ENCODE results near the gene HOXA2.

HOXA2 gene

DNA sequence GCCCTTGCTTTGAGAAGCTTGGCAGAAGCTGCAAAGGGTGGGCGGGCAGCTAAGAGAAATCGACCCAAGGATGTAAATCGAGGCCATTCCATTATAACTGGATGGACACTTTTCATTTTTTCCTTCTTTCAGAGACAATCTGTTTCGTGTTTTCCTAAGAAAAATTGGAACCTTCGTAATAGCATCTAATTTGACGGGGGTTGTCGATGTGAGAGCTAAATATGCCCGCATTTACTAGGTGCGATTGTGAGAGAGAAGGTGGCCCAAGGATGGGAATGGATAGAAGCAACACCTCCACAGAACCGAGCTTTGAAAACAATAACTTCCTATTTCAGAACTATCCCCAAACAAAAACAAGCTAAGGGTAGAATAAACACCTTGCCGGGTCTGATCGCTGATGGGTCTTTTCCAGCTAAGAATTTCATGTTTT lies 28.9 kb upstream of the HOXA2 start:
- DNase-seq (ENCODE audit: low read depth, low spot score): no peak
- CTCF ChIA-PET: interaction anchor here (0.8 to 3.4 kb wide), 13 partner anchors 10 to 1239 kb away, joined by 3 to 32 read pairs (median 5); partner anchors contain the start of genes HOXA3 and HOXA5
- TF ChIP-seq, protein P1, sequence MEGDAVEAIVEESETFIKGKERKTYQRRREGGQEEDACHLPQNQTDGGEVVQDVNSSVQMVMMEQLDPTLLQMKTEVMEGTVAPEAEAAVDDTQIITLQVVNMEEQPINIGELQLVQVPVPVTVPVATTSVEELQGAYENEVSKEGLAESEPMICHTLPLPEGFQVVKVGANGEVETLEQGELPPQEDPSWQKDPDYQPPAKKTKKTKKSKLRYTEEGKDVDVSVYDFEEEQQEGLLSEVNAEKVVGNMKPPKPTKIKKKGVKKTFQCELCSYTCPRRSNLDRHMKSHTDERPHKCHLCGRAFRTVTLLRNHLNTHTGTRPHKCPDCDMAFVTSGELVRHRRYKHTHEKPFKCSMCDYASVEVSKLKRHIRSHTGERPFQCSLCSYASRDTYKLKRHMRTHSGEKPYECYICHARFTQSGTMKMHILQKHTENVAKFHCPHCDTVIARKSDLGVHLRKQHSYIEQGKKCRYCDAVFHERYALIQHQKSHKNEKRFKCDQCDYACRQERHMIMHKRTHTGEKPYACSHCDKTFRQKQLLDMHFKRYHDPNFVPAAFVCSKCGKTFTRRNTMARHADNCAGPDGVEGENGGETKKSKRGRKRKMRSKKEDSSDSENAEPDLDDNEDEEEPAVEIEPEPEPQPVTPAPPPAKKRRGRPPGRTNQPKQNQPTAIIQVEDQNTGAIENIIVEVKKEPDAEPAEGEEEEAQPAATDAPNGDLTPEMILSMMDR (IDR thresholded peaks at IDR 0.05; ENCODE audit: insufficient read depth, low read length, missing control alignments): no peak
- POLR2A ChIA-PET: interaction anchor here (1.3 to 1.6 kb wide), 2 partner anchors 20 to 35 kb away, joined by 5 to 6 read pairs; no protein-coding TSS in a partner anchor
- peak overlapping the region; percentile 68 for H3K4me3 ChIP-seq (ENCODE audit: low read depth, low read length)

DNA sequence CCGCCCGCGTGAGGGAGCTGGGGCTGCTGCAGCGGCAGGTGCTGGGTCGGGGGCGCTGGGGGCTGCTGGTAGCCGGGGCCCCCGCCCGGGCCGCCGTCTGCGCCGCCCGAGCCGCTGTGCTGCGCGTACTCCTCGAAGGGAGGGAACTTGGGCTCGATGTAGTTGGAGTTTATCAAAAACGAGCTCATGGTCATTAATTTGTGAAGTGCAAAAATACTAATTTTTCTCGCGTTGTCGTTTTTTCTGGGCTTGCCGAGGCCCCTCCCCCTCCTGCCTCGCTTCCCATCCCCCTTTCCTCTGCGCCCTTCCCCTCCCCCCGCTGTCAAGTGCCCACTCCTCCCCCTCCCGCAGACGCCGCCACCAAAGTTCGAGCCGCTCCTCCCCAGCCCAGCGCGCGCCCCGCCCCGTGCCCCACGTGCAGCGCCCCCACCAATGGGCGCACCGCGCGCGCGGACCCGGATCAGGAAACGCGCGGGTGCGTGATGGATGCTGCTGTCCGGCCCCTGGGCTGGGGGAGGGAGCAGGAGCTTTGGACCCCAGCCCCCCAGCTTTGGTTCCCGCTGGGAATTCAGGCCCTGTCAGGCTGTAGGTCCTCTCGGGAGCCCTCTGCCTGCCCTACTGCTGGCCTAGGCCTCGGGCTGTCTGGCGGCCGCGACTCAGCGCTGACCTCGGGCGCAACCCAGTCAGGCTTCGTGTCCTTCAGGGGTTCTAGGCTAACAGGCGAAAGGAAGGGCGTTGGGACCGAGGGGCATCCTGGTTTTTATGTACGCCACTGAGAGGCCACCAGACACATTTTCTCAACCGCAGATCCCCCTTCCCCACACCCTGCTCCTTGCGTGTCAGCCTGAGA lies 28.3 kb upstream of the HOXA2 start, which contains the start of gene HOXA4:
TSS of gene HOXA4 (minus strand) at position 218 of the 850 bp plus-strand sequence. CDS start at position 194, 24 bp downstream.
- TF ChIP-seq, protein P1 (IDR thresholded peaks at IDR 0.05; ENCODE audit: insufficient read depth, low read length, missing control alignments): no peak
- ChIA-PET CTCF (interaction anchor here (0.8 to 3.4 kb wide), 14 partner anchors 9 to 1238 kb away, joined by 3 to 32 read pairs (median 4); partner anchors contain the start of gene HOXA5), POLR2A (interaction anchor here (1.3 to 1.6 kb wide), 2 partner anchors 20 to 34 kb away, joined by 5 to 6 read pairs; no protein-coding TSS in a partner anchor)
- no peak for DNase-seq (ENCODE audit: low read depth, low spot score)
- H3K4me3 ChIP-seq (ENCODE audit: low read depth, low read length): peak within 1 kb of the TSS; percentile 68

DNA sequence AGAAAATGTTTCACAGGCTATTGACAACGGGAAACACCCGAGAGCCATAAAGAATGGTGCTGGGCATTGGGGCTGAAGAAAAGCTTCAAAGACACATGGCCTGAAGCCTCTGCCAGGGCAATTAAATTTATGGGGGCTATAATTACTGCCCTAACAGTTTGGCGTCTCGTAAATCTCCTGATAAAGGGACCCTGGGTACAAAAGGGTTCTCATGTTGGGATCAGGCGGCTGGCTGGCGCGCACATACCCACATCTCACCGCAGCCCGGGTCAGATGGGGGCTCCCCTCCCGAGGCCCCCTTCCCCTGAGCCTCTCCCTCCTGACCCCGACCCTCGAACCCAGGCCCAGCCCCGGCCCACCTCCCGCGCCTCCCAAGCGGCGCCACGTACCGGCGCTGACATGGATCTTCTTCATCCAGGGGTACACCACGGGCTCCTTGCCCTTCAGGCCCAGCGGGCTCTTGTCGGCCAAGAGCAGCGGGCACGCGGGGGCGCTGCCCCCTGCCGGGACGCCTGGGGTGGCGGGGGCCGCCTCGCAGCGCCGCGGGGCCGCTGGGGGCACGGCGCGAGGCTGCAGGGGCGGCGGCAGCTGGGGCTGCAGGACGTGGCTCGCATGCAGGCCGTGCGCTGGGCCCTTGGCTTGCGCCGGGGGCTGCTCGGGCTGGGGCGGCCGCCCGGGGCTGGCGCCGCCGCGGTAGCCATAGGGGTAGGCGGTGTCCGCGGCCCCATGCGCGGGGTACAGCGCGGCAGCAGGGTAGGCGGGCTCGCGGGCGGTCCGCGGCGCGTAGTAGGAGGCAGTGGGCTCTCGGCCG lies 27.5 kb upstream of the HOXA2 start:
- no peak for DNase-seq (ENCODE audit: low read depth, low spot score)
- TF ChIP-seq, protein P1 (IDR thresholded peaks at IDR 0.05; ENCODE audit: insufficient read depth, low read length, missing control alignments): no peak
- ChIA-PET POLR2A (interaction anchor here (1.3 to 1.6 kb wide), 2 partner anchors 21 to 33 kb away, joined by 5 to 6 read pairs; no protein-coding TSS in a partner anchor), CTCF (interaction anchor here (0.9 to 3.4 kb wide), 8 partner anchors 11 to 463 kb away, joined by 3 to 32 read pairs (median 6); partner anchors contain the start of gene HOXA5)
- H3K4me3 ChIP-seq (ENCODE audit: low read depth, low read length): peak overlapping the region; percentile 68

DNA sequence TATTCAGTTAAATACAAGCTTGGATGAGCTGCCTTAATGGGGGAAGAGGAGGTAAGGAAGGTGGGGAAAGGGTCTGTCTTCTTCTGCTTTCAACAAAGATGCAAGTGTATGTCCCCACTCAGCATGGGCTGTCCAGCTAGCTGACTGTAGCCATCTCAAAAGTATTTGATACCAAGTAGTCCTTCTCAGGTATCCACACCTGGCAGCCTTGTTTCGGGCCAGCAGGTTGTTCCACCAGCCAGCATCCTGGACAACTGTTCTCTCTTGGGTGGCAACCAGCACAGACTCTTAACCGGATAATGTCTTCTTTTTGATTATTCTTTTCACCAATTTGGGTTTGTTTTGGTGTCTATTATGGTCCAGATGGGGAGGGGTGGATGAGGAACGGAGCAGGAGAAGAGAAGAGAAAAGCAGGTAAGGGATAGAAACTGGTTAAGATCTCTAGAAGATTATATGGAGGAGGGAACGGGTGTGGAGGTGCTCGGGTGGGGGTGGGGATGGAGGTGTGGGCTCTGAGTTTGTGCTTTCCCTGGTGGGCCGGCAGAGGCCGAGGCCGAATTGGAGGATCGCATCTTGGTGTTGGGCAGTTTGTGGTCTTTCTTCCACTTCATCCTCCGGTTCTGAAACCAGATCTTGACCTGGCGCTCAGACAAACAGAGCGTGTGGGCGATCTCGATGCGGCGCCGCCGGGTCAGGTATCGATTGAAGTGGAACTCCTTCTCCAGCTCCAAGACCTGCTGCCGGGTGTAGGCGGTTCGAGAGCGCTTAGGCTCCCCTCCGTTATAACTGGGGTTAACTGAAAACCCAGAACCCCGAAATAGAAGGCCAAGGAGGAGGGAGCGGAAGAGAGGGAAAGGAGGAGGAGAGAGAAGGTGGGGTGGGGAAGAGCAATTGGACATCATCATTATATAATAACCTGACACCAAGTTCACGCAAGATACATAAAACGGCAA lies 26.6 kb upstream of the HOXA2 start:
- TF ChIP-seq, protein P1 (IDR thresholded peaks at IDR 0.05; ENCODE audit: insufficient read depth, low read length, missing control alignments): no peak
- ChIA-PET CTCF (interaction anchor here (1.0 to 3.4 kb wide), 4 partner anchors 16 to 275 kb away, joined by 3 to 32 read pairs (median 3); no protein-coding TSS in a partner anchor), POLR2A (no interaction called here)
- DNase-seq (ENCODE audit: low read depth, low spot score): no peak
- no peak overlapping the region for H3K4me3 ChIP-seq (ENCODE audit: low read depth, low read length)

DNA sequence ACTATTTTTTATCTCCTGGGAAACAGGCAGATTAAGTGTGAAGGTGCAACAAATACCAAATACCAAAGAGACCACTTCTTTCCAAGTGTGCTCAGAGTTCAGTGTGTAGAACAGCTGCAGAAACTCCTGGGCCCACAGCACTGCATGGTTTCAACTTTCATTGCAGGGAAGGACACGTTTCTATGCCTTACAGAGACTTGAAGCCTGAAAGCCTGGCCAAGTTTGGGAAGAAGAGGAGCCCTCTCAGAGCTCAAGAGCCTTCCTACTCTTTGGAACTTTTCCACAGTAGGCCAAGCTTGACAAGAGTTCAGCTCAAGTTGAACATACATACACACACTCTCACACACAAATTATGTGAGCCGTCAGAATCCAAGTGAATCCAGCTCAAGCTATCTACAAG lies 25.6 kb upstream of the HOXA2 start:
- ChIA-PET CTCF (interaction anchor here (0.5 to 1.2 kb wide), 4 partner anchors 16 to 34 kb away, joined by 3 to 4 read pairs (median 3); no protein-coding TSS in a partner anchor), POLR2A (no interaction called here)
- no peak overlapping the region for H3K4me3 ChIP-seq (ENCODE audit: low read depth, low read length)
- no peak for DNase-seq (ENCODE audit: low read depth, low spot score)
- TF ChIP-seq, protein P1 (IDR thresholded peaks at IDR 0.05; ENCODE audit: insufficient read depth, low read length, missing control alignments): no peak
